ENCODE data around the gene FARP2. TPM values are rescaled to one million over a fixed set of nuclear protein-coding genes. Genes with fewer than 3 reads are reported as not detected.

Gene FARP2
- total and polyA plus RNA-seq, 2 donors (not counting 1 experiment from before 2014, with no cell fraction given): 28.2 to 41.0 TPM

GRCh38 chr2:241323778-241324177 lies 32.3 kb upstream of the FARP2 start:
- H3K4me3 ChIP-seq (replicated peaks in 1 of 4; ENCODE audit: control extremely low read depth in 1 of 4, insufficient read depth in 1 of 4, low read depth in 3 of 4, low read length in 4 of 4): no peak overlapping the region
- no peaks in the 10 kb centered on the region for H3K9me3 ChIP-seq (ENCODE audit: control insufficient read depth, insufficient read depth, low read depth, low read length)
- DNase-seq (ENCODE audit: low read depth in 2 of 2): no peak
- peaks cover 2% of the 10 kb centered on the region for H3K4me1 ChIP-seq (ENCODE audit: control insufficient read depth, extremely low read depth, insufficient read depth, low read length)
- no peak overlapping the region for H3K27ac ChIP-seq (ENCODE audit: insufficient read depth, low read length)
- H3K36me3 ChIP-seq (ENCODE audit: control insufficient read depth, insufficient read depth, low read length): peaks cover 5% of the 10 kb centered on the region
- H3K4me2 ChIP-seq (ENCODE audit: extremely low read depth, insufficient read depth, low read length): no peak overlapping the region
- no peak for TF ChIP-seq CTCF (conservative IDR thresholded peaks at IDR 0.05 in 1 of 2, IDR thresholded peaks at IDR 0.05 in 1 of 2; ENCODE audit: low read depth in 1 of 2, low read length in 2 of 2)
- TF ChIP-seq EZH2 (IDR thresholded peaks at IDR 0.05; ENCODE audit: low read length, missing control alignments): no peak
- no peak overlapping the region for H3K9ac ChIP-seq (ENCODE audit: insufficient read depth, low read length)
- H3K79me2 ChIP-seq (ENCODE audit: control insufficient read depth, insufficient read depth, low read length): peaks cover 85% of the 10 kb centered on the region
- no peak overlapping the region for H2AFZ ChIP-seq (ENCODE audit: low read length)
- H3K27me3 ChIP-seq (ENCODE audit: control insufficient read depth, insufficient read depth, low read length): no peaks in the 10 kb centered on the region
- no peaks in the 10 kb centered on the region for H4K20me1 ChIP-seq (ENCODE audit: control insufficient read depth, extremely low read depth, insufficient read depth, low read length)

GRCh38 chr2:241324775-241325174 lies 31.3 kb upstream of the FARP2 start:
- Histone ChIP-seq H3K36me3 (ENCODE audit: control insufficient read depth, insufficient read depth, low read length) (peaks cover 5% of the 10 kb centered on the region), H3K9me3 (ENCODE audit: control insufficient read depth, insufficient read depth, low read depth, low read length) (no peaks in the 10 kb centered on the region), H3K27ac (ENCODE audit: insufficient read depth, low read length) (no peak overlapping the region), H3K4me1 (ENCODE audit: control insufficient read depth, extremely low read depth, insufficient read depth, low read length) (peaks cover 2% of the 10 kb centered on the region), H4K20me1 (ENCODE audit: control insufficient read depth, extremely low read depth, insufficient read depth, low read length) (no peaks in the 10 kb centered on the region), H3K9ac (ENCODE audit: insufficient read depth, low read length) (no peak overlapping the region), H3K4me3 (replicated peaks in 1 of 4; ENCODE audit: control extremely low read depth in 1 of 4, insufficient read depth in 1 of 4, low read depth in 3 of 4, low read length in 4 of 4) (no peak overlapping the region), H3K79me2 (ENCODE audit: control insufficient read depth, insufficient read depth, low read length) (peaks cover 77% of the 10 kb centered on the region), H3K4me2 (ENCODE audit: extremely low read depth, insufficient read depth, low read length) (peak overlapping the region; percentile 23), H2AFZ (ENCODE audit: low read length) (no peak overlapping the region), H3K27me3 (ENCODE audit: control insufficient read depth, insufficient read depth, low read length) (no peaks in the 10 kb centered on the region)
- DNase-seq (ENCODE audit: low read depth in 2 of 2): no peak
- no peak for TF ChIP-seq CTCF (conservative IDR thresholded peaks at IDR 0.05 in 1 of 2, IDR thresholded peaks at IDR 0.05 in 1 of 2; ENCODE audit: low read depth in 1 of 2, low read length in 2 of 2)
- TF ChIP-seq EZH2 (IDR thresholded peaks at IDR 0.05; ENCODE audit: low read length, missing control alignments): no peak

GRCh38 chr2:241325257-241325656 lies 30.8 kb upstream of the FARP2 start:
- Histone ChIP-seq H3K79me2 (ENCODE audit: control insufficient read depth, insufficient read depth, low read length) (peaks cover 74% of the 10 kb centered on the region), H4K20me1 (ENCODE audit: control insufficient read depth, extremely low read depth, insufficient read depth, low read length) (no peaks in the 10 kb centered on the region), H2AFZ (ENCODE audit: low read length) (no peak overlapping the region), H3K4me2 (ENCODE audit: extremely low read depth, insufficient read depth, low read length) (no peak overlapping the region), H3K9me3 (ENCODE audit: control insufficient read depth, insufficient read depth, low read depth, low read length) (no peaks in the 10 kb centered on the region), H3K9ac (ENCODE audit: insufficient read depth, low read length) (no peak overlapping the region), H3K27me3 (ENCODE audit: control insufficient read depth, insufficient read depth, low read length) (no peaks in the 10 kb centered on the region), H3K4me3 (replicated peaks in 1 of 4; ENCODE audit: control extremely low read depth in 1 of 4, insufficient read depth in 1 of 4, low read depth in 3 of 4, low read length in 4 of 4) (no peak overlapping the region), H3K4me1 (ENCODE audit: control insufficient read depth, extremely low read depth, insufficient read depth, low read length) (peaks cover 2% of the 10 kb centered on the region), H3K27ac (ENCODE audit: insufficient read depth, low read length) (no peak overlapping the region), H3K36me3 (ENCODE audit: control insufficient read depth, insufficient read depth, low read length) (peaks cover 7% of the 10 kb centered on the region)
- TF ChIP-seq EZH2 (IDR thresholded peaks at IDR 0.05; ENCODE audit: low read length, missing control alignments) (no peak), CTCF (conservative IDR thresholded peaks at IDR 0.05 in 1 of 2, IDR thresholded peaks at IDR 0.05 in 1 of 2; ENCODE audit: low read depth in 1 of 2, low read length in 2 of 2) (no peak)
- DNase-seq (ENCODE audit: low read depth in 2 of 2): no peak
